GM19239 (cell line): ENCODE results near the gene IFRD2.
"Not testable (repeated sequence)": the region's sequence is repeated elsewhere in the genome, so short reads cannot be mapped to it uniquely, and the experiment has no call there.

Experiments
- DNase-seq: peaks from one replicate; pipeline ENCODE4 v3.0.0; 2011; ENCODE audit warnings: low spot score; ENCODE audit not compliant: insufficient read length
- FAIRE-seq: peaks from 2 replicates; lab custom pipeline; 2011; peaks lifted over from hg19 to GRCh38; lab: Jason Lieb, UNC

IFRD2 gene

DNA sequence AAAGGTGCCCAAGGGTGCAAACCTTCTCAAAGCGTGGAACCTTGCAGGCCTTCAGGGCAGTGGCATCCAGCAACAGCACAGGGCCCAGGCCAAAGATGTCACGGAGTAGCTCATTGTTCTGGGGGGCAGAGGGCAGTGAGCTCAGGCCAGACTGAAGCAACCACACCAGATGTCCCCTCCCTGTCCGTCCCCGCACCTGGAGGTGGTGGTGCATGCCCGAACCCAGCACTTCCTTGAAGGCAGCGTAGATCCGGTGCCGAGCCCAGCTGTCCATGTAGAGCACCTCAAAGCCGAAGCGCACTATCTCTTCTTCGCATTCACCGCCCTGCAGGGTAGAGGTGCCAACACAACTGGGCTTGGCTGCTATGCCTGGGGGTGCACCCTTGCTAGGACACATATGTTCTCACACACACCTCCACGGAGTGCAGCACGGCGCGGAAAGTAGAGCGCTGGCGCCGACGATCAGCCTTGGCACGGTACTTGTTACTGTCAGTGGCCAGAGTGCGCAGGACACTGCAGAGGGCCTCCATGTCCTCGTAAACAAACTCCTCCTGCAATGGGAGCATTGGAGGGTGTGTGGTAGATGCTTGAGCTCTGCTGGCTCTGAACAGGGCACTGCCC is 3.7 kb downstream of the IFRD2 start:
- DNase-seq (no peak), FAIRE-seq (no peak)

DNA sequence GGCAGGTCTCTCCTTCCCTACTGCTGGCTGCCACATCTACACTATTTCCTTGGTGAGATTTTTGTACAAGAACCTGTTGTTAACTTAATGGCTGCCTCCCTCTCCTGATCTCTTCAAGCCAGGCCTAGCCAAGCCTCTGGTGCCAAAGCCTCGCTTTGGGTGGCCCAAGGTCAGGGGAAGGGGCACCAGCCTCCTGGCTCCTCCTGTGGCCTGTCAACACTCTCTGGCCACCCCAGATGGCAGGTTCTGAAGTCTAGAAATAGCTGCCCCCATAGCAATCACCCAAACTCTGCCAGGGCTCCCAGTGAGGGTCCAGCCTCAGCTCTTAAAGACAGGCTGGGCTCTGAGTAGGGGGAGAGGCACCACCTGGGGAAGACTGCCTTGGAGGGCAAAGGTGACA is 5.0 kb downstream of the IFRD2 start:
- no peak for DNase-seq
- FAIRE-seq = no peak

DNA sequence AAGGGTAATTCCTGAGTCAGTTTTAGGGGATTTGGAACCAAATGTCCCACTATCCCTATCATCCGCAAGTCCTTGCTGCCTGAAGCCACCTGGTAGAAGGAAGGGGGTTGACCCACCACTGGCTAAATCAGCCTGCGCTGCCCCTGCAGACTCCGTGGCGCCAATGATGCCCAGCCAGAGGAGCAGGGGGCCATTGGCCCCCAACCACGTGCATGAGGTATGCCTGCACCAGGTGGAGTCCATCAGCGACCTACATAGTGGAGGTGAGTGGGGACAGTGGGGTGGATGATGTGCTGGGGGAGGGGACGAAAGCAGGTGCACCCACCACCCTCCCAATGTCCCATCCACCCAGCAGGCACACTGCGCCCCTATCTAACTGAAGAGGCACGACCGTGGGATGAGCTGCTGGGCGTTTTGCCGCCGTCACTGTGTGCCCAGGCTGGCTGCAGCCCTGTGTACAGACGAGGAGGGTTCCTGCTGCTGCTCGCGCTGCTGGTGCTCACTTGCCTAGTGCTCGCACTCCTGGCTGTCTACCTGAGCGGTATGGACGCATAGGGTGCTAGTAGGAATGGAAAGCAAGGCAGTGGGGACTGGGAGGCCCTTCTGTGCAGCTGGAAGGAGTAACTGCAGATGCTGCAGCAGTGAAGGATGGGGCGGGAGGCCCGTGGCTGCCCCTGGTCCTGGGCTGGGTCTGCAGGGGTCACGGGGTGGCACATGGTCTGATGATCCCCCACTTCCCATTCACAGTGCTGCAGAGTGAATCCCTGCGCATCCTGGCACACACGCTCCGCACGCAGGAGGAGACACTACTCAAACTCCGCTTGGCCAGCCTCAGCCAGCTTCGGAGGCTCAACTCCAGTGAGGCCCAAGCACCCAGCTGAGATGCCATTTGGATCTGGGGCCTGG is 5.7 kb downstream of the IFRD2 start:
- no peak for DNase-seq
- FAIRE-seq = no peak

DNA sequence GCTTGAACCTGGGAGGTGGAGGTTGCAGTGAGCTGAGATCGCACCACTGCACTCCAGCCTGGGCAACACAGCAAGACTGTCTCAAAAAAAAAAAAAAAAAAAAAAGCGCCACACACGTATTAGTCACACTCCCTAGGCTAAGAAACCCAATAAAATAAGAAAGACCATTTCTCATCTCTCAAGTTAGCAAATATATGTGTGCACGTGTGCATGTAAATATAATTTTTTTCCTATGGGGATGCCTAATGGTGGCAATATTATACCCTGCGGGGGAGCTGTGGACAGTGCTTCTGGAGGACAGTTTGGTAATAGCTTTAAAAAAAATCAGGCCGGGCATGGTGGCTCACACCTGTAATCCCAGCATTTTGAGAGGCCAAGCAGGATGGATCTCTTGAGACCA is 8.1 kb downstream of the IFRD2 start:
- DNase-seq, FAIRE-seq: not testable (repeated sequence)

DNA sequence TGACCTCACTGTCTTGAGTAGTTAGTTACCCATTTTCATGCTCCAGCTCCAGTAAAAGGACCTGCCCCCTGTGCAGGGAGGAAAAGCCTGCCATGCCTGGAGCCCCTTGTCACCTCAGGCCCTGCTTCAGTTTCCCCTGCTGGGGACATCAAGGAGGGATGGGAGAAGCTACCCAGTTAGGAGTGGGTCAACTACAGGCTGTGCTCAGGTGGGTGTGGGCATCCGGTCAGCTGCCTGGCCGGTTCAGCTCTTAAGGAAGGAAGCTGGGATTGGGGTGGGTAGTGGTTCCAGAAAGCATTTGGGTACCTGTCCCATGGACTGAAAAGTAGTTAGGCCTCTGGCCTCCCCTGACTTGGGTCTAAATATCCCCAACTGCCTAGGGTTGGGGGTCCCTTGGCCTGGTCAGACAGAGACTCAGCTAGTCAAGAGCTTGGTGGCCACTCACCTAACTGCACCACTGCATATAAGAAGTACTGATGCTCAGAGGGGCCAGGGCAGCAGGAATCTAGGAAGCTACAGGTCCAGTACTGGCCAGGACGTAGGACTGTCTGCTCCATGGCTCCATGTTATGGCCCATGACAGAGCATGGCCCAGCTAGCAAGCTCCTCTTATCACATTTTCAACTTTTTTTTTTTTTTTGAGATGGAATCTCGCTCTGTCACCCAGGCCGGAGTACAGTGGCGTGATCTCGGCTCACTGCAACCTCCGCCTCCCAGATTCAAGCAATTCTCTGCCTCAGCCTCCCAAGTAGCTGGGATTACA is 12.8 kb downstream of the IFRD2 start:
- DNase-seq (no peak), FAIRE-seq (no peak)

DNA sequence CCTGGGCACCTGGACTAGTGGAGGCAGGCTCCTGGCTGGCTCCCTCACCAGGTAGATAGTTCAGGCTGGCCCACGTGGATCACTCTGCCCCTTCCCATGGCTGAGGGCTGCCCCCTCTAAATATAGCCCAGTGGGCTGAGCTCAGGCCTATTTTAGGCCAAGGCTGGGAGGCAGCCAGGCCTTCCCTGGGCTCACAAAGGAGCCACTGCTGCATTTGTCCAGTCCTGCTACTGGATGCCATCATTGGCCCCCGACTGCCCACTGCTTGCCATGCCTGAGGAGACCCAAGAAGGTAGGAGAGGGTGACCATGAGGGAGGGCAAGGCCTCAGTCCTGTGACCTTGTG is 13.4 kb downstream of the IFRD2 start, which contains the start of gene LSMEM2:
Gene LSMEM2, plus strand, starts transcription at position 208 of the 345 bp plus-strand sequence. Its CDS starts 27 bp downstream, at position 235.
- FAIRE-seq = no peak
- DNase-seq = no peak

DNA sequence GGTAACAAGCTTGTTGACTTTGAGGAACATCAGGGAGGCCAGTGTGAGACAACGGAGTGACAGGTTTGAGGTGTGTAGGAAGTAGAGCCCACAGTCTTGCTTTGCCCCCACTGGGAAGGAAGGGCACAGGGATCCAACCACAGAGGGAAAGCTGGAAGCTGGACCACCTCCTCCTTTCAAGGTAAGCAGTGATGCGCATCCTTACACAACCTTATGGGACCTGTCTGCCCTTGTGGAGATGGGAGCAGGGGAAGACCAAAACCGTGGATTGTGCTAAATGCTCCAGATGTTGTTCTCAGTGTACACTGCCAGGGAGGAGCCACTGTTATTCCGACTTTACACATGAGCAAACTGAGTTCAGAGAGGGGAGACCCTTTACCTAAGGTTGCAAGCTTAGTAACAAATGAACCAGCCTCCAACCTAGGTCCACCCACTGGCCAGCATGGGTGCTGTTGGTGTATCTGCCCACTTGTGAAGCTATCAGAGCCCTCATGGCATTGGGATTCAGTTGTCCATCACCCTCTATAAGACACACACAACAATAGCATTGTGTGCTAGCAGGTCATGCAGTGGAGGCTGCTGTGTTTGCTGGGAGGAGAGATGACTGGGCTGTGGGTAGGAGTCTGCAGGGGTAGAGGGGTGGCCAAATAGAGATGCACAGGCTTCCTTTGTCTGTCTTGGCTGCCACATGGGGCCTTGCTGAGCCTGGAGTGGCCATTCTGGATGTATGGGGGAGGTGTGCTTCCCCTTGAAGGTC is 13.9 kb downstream of the IFRD2 start:
- FAIRE-seq (no peak), DNase-seq (no peak)

DNA sequence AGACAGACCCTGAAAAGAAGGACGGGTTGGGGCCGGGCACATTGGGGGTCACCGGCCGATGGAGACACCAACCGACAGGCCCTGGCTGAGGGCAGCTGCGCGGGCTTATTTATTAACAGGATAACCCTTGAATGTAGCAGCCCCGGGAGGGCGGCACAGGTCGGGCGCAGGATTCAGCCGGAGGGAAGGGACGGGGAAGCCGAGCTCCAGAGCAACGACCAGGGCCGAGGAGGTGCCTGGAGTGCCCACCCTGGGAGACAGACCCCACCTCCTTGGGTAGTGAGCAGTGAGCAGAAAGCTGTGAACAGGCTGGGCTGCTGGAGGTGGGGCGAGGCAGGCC is 15.5 kb downstream of the IFRD2 start:
- FAIRE-seq = no peak
- DNase-seq = no peak

DNA sequence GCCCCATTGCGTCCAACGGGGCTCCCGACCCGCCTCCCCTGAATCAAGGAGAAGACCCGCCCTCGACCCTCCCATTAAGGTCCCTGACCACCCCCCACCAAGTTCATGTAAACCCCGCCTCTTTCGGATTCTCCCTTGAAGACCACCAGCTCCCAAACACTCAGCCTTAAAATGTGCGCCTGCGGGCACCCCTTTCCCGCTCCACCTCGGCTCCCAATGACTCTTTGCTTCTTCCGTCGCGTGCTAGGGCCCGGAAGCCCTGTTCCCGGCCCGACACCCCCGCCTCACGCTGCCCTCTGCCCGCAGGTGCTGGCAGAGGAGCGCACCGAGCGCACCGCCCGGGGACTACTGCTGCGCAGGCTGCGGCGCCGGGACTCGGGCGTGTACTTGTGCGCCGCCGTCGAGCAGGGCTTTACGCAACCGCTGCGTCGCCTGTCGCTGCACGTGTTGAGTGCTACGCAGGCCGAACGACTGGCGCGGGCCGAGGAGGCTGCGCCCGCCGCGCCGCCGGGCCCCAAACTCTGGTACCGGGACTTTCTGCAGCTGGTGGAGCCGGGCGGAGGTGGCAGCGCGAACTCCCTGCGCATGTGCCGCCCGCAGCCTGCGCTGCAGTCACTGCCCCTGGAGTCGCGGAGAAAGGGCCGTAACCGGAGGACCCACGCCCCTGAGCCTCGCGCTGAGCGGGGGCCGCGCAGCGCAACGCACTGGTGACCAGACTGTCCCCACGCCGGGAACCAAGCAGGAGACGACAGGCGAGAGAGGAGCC is 16.1 kb downstream of the IFRD2 start:
- FAIRE-seq = no peak
- no peak for DNase-seq

DNA sequence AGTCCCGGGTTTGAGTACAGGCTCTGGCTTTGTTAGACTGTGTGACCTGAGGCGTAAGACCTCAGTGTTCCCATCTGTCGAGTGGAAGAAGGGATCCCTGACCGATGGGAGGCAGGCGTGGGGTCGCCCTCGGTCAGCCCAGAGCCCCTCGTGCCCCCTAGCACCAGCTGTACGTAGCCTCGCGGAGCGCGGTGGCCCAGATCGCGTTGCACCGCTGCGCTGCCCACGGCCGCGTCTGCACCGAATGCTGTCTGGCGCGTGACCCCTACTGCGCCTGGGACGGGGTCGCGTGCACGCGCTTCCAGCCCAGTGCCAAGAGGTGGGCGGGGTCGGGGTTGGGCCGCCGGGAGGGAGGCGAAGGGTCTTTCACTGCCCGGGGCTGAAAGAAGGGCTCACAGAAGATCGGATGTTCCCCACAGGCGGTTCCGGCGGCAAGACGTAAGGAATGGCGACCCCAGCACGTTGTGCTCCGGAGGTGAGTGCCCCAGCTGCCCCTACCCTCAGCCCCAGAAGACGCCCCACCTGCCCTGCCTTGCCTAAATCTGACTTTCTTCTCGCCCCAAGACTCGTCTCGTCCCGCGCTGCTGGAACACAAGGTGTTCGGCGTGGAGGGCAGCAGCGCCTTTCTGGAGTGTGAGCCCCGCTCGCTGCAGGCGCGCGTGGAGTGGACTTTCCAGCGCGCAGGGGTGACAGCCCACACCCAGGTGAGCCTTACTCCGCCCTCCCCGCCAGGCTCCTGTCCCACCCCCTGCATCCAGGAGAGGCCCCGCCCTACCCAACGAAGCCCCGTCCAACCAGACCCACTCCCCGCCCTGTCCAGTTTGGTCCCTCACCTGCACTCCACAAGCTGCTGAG is 16.9 kb downstream of the IFRD2 start:
- DNase-seq (no peak), FAIRE-seq (no peak)

DNA sequence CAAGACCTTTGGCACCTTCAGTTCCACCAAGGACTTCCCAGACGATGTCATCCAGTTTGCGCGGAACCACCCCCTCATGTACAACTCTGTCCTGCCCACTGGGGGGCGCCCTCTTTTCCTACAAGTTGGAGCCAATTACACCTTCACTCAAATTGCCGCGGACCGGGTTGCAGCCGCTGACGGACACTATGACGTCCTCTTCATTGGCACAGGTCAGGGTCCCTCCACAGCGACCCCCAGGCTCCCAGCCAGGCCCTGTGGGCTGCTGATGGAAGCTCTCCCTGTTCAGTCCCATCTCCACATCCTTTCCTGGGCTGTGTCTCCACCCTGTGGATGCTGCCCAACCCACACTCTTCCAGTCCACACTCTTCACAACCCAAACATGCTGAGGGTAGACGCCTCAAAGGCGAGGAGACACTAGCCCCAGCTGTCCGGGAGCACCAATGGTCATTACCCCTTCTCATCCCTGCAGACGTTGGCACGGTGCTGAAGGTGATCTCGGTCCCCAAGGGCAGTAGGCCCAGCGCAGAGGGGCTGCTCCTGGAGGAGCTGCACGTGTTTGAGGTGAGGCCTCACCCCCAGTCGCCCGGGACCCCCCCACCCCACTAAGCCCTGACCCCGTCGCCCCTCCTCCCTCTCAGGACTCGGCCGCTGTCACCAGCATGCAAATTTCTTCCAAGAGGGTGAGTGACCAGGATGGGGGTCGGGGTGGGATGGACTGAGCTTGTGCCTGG is 17.7 kb downstream of the IFRD2 start:
- peak; percentile 76 for FAIRE-seq

DNA sequence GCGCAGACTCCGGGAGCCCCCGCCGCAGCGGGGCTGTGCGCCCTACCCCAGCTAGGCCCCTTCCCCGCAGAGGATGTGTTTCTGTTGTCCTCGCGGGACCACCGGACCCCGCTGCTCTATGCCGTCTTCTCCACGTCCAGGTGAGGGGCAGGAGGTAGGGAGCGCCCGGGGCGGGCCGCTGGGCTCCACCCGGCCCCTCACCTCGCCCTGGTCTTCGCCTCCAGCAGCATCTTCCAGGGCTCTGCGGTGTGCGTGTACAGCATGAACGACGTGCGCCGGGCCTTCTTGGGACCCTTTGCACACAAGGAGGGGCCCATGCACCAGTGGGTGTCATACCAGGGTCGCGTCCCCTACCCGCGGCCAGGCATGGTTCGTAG is 18.6 kb downstream of the IFRD2 start:
- DNase-seq (no peak), FAIRE-seq (no peak)

More for the DNA sequence above, 17.7 kb downstream of the IFRD2 start:
- peak; percentile 55 for DNase-seq

DNA sequence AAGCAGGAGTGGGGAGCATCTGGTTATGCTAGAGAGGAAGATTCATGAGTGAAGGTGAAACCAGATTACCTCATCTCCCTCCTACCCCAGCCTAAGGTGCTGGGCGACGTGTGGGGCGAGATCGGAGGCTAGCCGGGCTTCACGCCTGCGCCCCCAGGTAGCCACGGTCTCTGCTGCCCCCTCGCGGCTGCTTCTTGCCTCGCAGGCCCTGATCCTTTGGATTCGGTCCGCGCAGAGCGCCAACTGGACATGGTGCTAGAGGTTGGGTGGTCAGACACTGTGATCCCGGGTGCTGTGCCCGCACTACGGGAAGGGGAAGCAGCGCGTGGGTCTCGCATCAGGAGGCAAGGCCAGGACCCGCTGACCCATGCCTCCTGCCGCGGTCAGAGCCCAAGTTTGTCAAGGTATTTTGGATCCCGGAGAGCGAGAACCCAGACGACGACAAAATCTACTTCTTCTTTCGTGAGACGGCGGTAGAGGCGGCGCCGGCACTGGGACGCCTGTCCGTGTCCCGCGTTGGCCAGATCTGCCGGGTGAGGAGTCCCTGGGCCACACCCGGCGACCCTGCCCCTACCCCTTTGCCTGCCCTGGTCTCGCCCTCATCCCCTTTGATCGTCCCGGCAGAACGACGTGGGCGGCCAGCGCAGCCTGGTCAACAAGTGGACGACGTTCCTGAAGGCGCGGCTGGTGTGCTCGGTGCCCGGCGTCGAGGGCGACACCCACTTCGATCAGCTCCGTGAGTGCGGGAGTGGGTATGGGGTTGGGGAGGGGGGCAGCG is 19.1 kb downstream of the IFRD2 start:
- DNase-seq = peak; percentile 99
- peak; percentile 89 for FAIRE-seq

DNA sequence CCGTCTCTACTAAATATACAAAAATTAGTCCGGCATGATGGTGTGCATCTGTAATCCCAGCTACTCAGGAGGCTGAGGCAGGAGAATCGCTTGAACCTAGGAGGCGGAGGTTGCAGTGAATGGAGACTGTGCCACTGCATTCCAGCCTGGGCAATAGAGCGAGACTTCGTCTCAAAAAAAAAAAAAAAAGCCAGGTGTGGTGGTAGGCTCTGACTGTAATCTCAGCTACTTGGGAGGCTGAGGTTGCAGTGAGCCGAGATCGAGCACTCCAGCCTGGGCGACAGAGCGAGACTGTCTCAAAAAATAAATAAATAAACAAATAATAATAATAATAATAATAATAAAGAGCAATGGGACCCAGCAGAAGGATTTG is 19.7 kb downstream of the IFRD2 start:
- not testable (repeated sequence) for FAIRE-seq

DNA sequence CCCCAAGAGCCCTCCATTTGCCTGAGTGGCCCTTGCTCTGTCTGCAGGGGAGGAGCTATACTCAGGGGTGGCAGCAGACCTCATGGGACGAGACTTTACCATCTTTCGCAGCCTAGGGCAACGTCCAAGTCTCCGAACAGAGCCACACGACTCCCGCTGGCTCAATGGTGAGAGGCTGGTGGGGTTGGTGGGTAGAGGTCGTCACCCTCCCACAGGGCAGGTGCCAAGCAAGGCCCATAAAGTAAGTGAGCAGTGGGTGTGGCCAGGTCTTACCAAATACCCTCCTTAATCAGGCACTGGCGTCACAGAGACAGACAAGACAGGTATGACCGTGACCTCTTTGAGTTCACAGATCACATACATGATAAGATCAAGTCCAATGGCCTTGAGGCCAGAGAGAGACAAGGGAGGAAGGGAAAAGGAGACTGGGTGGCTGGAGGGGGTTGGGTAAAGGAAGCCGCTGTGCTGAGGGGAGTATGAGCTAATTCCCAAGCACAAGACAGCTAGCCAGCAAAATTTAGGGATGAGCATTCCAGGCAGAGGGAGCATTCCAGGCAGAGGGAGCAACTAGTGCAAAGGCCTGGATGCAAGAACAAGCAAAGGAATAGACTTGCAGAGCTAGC is 20.8 kb downstream of the IFRD2 start:
- no peak for DNase-seq

More for the DNA sequence above, 19.7 kb downstream of the IFRD2 start:
- DNase-seq = not testable (repeated sequence)

DNA sequence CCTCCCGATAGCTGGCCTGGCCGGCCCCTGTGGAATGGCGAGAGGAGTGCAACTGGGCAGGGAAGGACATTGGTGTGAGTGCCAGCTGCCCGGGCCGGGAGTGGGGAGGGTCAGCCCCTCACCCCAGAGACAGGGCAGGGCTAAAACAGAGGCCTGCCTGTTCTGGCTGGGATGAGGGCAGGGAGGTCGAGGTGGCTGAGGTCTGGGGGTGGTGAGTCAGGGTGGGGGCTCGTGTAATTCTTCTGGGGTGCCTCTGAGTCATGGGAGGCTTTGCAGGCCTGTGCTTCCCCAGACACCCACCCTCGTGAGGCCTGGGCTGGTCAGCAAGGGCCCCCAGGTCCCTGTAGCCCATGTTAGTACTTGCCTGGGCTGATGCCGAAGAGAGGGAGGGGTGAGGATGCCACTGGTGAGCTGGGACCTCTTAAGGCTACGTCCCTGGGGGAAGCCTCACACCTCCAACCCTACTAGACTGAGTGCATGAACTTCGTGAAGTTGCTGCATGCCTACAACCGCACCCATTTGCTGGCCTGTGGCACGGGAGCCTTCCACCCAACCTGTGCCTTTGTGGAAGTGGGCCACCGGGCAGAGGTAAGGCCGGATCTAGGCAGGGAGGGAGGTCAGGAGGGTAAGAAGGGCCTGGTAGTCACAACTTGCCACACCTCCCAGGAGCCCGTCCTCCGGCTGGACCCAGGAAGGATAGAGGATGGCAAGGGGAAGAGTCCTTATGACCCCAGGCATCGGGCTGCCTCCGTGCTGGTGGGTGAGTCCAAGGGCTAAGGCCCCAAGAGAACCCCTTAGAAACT is 21.6 kb downstream of the IFRD2 start:
- FAIRE-seq (no peak), DNase-seq (no peak)

More for the DNA sequence above, 20.8 kb downstream of the IFRD2 start:
- FAIRE-seq = no peak
